Cortex of kidney (tissue), 1 donor: ENCODE results near the gene FSTL1.

Experiments
- DNase-seq: peaks from one replicate; lab custom pipeline; 2025; lab: John Stamatoyannopoulos, UW

The FSTL1 gene

DNA sequence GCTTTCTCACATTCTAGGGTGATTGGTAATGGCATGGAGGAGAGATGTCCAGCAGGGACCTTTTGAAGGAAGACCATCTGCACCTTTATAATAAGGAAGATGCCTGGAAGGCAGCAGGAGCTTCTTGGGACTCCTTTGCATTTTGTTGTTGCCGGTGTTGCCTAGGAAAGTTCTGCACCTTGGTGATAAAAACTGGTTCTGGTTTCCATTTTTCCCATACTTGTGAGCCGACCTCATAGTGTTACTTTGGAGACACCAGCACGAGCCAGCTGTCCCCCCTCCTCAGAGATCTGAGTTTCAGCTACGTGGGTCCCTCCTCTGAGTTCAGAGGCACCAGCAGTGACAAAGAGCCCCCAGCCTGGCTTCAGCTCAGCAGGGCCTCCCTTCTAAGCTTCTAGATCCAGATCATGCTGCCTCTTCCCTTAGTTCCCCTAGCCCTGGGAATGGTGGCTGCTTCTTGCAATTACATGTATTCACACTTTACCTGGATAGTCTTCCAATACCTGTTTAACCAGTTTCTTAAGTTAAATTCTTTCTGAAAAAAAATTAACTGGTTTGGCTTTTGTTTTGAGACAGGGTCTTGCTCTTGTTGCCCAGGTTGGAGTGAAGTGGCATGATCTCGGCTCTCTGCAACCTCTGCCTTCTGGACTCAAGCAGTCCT, 18.0 kb upstream of the FSTL1 start:
- DNase-seq = no peak

GRCh38 chr3:120462409-120462959, 11.7 kb upstream of the FSTL1 start:
- DNase-seq = no peak

- DNase-seq = no peak
Measured at GRCh38 chr3:120461416-120461815, 10.6 kb upstream of the FSTL1 start.

DNA sequence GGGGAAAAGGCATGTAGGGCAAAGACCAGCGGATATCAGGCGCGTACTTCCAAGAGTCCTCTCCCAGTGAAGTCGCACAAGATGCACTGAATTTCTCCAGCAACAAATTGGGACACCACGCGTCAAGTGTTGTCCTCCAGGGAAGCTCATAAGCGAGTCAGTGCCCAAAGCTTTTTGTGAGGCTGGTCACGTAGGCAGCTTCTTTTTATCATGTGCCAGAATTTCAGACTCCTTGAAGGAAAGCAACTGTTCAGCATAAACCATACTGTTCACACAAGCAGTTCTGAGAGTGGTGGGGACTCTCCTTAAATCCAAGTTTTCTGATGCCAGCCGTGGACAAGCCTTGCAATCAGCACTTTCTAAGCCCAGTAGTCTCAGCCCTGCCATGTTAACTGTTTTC, 10.1 kb upstream of the FSTL1 start:
- no peak for DNase-seq

GRCh38 chr3:120460181-120460790, 9.5 kb upstream of the FSTL1 start:
- DNase-seq = no peak

DNA sequence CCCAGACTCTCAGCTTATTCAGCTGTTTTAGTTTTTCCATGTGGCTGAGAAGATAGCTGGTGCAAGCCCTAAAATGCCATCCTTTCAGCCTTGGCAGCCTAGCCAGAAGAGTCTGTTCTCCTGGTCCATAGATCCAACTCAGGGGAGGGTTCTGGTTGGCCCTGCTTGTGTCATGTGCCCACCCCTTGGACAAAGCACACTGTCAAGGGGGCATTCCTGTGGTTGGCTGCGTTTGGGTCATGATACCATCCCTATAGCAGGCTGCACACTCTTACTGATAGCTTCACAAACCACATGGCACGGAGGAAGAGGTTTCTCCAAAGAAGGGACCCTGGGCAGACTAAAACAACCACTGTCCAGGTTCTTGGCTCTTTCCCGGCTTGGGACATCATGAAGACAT, 8.4 kb upstream of the FSTL1 start:
- no peak for DNase-seq

DNA sequence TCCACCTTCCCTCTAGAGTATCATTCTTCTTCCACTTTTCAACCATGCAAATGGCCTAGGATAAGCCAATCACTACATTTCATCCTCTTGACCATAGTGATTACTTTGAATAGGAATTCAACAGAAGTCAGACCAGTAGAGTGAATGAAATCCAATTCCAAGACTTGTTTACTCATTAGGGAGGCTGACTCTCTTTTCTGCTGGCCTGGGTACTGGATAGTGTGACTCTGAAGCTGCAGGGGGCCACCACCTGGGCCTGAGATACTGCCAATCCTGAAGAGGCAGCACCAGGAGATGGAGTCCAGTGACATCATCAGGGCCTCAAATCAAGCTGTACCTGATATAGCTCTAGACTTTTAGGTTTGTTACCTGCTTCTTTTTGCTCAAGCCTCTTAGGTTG, 7.0 kb upstream of the FSTL1 start:
- no peak for DNase-seq

DNA sequence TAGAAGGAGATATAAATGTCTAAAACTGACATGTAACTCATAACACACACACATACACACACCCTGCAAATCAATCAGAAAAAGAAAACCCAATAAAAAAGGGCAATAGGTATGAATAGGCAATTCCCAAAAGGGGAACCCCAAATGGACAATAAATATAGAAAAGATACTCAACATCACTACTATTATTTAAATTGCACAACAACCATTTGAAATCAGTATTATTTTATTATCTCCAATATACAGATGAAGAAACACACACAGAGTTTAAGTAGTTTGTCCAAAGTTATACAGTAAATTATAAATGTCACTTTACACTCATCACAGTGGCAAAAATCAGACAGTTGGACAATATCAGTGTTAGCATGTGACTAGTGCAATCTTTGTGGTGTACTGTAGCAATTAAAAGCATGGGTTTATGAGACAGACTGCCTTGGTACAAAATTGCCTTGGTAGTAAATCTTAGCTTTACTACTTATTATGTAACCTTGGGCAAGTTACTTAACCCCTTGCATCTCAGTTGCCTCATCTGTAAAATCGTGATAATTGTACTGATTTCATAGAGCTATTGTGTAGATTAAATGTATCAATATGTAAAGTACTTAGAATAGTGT, 3.4 kb upstream of the FSTL1 start:
- no peak for DNase-seq

DNA sequence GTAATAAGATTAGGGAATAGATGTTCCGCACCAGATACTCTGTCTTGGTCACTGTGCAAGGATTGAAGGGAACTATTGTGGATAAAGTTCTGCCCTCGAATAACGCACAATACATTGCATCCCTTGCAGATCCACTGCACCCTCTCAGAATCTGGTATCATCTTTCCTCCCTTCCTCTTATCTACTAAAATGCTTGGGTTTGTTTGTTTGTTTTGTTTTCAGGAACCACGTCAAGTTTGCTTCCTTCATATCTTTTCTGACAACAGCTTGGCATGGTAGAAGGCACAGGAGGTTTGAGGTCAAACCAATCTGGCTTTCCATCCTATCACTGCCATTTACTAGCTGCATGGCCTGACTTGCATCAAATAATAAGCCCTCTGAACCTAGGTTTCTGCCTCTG, 2.0 kb upstream of the FSTL1 start:
- no peak for DNase-seq

DNA sequence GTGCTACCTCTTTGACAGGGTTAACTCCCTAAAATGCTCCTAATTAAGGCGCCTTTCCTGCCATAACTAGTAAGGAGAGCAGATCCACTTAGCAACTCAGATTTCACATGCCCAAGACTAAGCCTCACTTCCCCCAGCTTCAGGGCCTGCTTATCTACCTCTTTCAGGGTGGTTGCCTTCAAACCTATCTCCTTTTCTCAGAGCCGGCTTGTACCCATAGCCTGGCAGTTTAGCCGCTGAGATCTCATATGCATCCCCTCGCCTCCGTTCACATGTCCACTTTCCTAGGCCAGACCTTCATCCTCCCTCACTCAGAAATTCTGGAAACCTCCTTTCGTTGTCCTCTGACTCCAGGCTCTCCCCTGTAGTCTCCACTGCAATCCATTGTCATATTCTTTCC, 1.0 kb upstream of the FSTL1 start:
- no peak for DNase-seq

DNA sequence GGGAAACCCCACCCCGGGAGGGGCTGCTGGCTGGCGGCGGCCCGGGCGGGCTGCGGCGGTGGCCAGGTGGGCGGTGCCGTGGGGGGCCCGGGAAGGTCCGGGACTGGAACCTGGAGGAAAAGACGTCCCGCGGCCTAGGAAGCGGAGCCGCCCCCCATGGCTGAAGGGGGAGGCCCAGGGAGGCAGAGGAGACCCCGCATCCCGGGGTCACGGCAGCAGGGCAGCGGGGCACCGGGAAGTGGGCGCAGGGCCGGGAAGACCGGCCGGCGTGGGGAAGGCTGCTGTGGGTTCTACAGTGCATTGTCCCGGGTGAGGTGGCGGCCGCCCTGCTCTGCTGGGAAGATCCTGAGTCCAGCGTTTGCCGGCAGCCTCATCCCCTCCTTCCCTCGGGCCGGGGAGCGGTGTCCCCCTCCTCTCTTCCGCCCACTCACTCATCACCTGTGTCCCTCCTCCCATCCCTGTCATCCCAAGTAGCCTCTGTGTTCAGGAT, 525 bp upstream of the FSTL1 start:
- no peak for DNase-seq

DNA sequence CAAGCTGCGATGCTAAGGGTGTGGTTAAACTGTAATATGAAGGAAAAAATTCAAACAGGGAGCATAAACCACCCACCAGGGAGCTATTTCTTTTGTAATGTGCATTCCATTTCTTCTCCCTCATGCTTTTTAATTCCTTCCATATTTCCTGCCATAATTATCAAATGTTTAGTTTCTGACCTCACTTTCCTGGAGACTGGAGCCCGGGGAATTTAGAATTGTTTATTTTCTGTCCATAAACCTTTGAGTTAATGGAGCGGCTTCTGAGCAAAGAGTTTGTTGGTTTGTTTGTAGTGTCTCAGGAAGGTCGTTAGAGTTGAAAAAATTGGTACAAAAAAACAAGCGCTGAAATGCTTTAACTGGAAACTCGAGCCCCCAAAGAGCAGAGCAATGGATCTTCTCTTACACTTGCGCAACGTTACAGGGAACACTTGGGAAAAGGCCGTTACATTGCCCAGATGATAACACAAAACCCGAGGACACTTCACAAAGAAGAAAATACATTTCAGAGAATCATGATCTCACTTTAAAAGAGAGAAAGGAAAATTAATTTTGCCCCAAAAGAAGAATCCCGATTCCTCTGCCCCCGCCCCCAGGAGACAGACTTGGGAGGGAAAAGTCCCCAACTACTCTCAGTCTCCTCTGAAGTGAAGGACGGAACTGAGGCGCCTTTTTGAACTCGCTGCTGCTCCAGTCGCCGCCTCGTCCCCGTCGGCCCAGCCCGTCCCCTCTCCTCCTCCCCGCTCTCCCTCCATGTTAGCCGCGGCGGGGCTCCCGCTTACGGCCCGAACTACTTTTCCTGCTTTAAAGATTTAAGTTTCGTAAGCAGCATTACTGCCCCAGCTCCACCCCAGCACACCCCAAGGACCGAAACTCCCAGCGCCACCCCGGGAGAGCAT, 842 bp downstream of the FSTL1 start:
- no peak for DNase-seq

GRCh38 chr3:120449251-120449650, 1.5 kb downstream of the FSTL1 start:
- DNase-seq = no peak

DNA sequence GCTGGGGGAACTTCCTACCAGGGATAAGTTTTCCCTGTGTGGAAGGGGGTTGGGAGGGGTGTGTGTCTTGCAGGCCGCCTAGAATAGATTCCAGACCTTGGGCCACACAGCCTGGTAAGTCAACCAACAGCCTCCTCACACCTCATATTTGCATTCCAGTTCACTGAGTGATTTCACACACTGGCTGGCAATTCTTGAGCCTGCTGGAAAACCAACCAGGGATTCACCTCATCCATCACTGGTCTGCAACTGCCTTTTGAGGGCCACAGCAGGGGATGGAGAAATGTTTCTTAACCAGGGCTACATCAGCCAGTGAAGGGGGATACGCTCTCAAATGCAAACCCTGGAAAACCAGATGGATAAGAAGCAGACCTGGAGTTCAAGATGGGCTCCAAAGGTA, 2.0 kb downstream of the FSTL1 start:
- no peak for DNase-seq

DNA sequence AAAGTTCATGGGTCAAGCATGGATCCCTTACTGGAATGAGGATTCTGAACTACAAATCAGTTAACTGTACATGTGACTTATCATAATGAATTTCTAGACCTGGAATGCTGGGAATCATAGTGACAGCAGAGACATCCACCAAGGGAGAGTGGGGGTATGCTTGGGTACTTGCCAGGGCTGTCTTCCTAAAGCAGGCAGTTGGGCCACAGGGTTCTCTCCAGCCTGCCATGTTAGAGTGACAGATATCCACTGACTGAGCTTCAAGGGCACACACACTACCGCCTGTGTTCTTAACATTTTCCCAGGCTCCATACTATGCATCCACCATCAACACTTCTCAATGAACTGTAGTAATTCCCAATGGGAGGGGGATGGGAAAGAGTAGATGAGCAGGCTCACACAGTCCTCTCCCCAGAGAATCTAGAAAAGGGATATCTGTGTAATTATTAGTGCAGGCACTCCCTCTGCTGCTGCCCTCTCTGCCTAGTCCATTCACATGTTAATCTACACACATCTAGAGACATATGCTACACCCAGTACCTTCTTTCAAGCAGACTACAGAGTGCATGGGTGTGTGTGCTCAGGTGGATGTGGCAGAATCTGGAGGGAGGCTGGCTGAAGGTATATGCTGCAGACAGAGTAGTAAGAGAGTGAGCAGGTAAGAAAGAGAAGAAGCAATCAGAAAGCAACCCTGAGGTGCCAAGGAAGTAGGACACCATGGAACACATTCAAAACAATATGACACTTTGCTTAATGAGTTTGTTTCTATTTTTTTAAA, 3.7 kb downstream of the FSTL1 start:
- DNase-seq = no peak

DNA sequence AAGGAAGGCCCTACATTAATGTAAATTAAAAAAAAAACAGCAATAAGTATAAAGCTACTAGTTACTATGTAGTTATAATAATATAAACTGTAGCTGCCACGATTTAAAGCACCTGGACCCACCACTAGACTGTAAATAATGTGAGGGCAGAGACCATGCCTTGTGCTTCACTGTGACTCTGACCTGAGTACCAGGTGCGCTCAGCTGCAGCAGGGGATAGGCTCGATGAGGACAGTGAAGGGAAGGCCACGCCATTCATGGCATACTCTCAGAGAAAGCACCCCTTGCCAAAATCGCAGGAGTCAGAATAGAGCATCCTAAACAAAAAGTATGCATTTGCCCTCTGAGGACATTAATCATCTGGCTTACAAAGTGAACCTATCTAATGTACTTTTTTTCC, 5.1 kb downstream of the FSTL1 start:
- no peak for DNase-seq

- no peak for DNase-seq
Measured at GRCh38 chr3:120443626-120444123, 7.1 kb downstream of the FSTL1 start.

GRCh38 chr3:120442975-120443517, 7.7 kb downstream of the FSTL1 start:
- no peak for DNase-seq

- DNase-seq = no peak
Measured at GRCh38 chr3:120441776-120442175, 9.0 kb downstream of the FSTL1 start.

DNA sequence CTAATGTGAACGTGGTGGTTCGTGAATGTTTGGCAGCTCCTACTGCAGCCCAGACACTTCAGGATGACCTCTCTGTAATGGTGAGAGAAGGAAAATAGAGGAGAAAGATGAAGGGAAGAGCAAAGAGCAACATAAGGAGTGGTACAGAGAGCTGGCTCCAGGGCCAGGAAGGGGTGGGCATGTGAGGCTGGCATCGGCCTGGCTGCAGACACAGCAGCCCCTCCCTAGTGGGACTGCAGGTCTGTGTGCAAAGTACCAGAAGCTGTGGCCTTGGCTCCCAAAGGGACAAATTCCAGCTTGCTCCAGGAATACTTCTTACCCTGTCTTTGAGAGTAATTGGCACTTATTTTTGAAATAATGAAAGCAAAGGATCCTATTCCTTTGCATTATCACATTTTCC, 10.0 kb downstream of the FSTL1 start:
- no peak for DNase-seq
